Limb (tissue), 2 donors: ENCODE results near the gene FIGNL2.
"Not testable (repeated sequence)": the region's sequence is repeated elsewhere in the genome, so short reads cannot be mapped to it uniquely, and the experiment has no call there.

Source experiments
- DNase-seq, 2 donors: peaks; one replicate each; pipeline ENCODE4 v3.0.0-alpha.2; 2016; ENCODE audit errors: extremely low spot score in 2 of 2

The FIGNL2 gene

GRCh38 chr12:51848326-51848727 lies at the start of gene FIGNL2:
FIGNL2 (minus strand) TSS chr12:51848718; CDS start chr12:51822413, 26,305 bp downstream.
- no peak for DNase-seq

GRCh38 chr12:51897181-51897580 lies 48.7 kb upstream of the FIGNL2 start:
- DNase-seq = no peak

GRCh38 chr12:51896236-51896635 lies 47.7 kb upstream of the FIGNL2 start:
- DNase-seq = no peak

GRCh38 chr12:51895378-51896135 lies 47.0 kb upstream of the FIGNL2 start:
- DNase-seq = no peak

GRCh38 chr12:51893786-51894185 lies 45.3 kb upstream of the FIGNL2 start:
- DNase-seq = no peak

- DNase-seq = peak in 1 of 2 donors; percentile 50
Observed at GRCh38 chr12:51891843-51892242, 43.3 kb upstream of the FIGNL2 start.

- no peak for DNase-seq
Observed at GRCh38 chr12:51890511-51891171, 42.1 kb upstream of the FIGNL2 start.

- no peak for DNase-seq
Observed at GRCh38 chr12:51890133-51890464, 41.6 kb upstream of the FIGNL2 start.

- no peak for DNase-seq
Observed at GRCh38 chr12:51889216-51890132, 41.0 kb upstream of the FIGNL2 start.

- no peak for DNase-seq
Observed at GRCh38 chr12:51888316-51889215, 40.0 kb upstream of the FIGNL2 start.

GRCh38 chr12:51887476-51888315 lies 39.2 kb upstream of the FIGNL2 start, which contains the start of gene ANKRD33:
ANKRD33 (plus strand) TSS chr12:51888103; CDS start chr12:51888187, 84 bp downstream.
- no peak for DNase-seq

GRCh38 chr12:51886021-51886710 lies 37.6 kb upstream of the FIGNL2 start:
- peak in 1 of 2 donors; percentile 72 for DNase-seq

GRCh38 chr12:51885294-51886020 lies 36.9 kb upstream of the FIGNL2 start:
- not testable (repeated sequence) for DNase-seq

GRCh38 chr12:51884676-51885229 lies 36.2 kb upstream of the FIGNL2 start:
- DNase-seq = no peak

- DNase-seq = no peak
Observed at GRCh38 chr12:51883998-51884675, 35.6 kb upstream of the FIGNL2 start.

GRCh38 chr12:51883295-51883694 lies 34.8 kb upstream of the FIGNL2 start:
- no peak for DNase-seq

GRCh38 chr12:51879102-51879501 lies 30.6 kb upstream of the FIGNL2 start:
- DNase-seq = no peak

GRCh38 chr12:51874486-51874885 lies 26.0 kb upstream of the FIGNL2 start:
- no peak for DNase-seq
